ENCODE measurements around the gene OR6Y1.

- TF ChIP-seq POLR2AphosphoS5 (IDR thresholded peaks at IDR 0.05) (no peak), CTCF (IDR thresholded peaks at IDR 0.05) (no peak), POLR2A (IDR thresholded peaks at IDR 0.05; ENCODE audit: low read depth) (no peak)
These were observed 29.8 kb upstream of the OR6Y1 start for GRCh38 chr1:158583962-158584361.
